A549 (cell line): ENCODE results near the gene NXPH4. TPM values are rescaled to one million over a fixed set of nuclear protein-coding genes. Genes with fewer than 3 reads are reported as not detected.

Experiments used
- ATAC-seq, 2 experiments: fragments of 200-7000 bp in 1 of 2; fragments of >200 bp in 1 of 2; cut with Nextera tagmentation in 1 of 2; cut with Tn5 transposase in 1 of 2; 3 replicates each; pipeline versions ENCODE4 v1.8.0 to v1.9.1; 2018 to 2020; ENCODE audit warnings: mild to moderate bottlenecking in 1 of 2, moderate library complexity in 1 of 2
- CTCF ChIA-PET: fragments of 300-600 bp; sonication (Branson Sonifier 250); formaldehyde crosslinking; extraction: SDS; loops from one replicate; lab custom pipeline; 2021; ENCODE audit warnings: antibody characterized with exemption, inconsistent platforms; lab: Yijun Ruan, JAX
- POLR2A ChIA-PET: fragments of 350-600 bp; formaldehyde crosslinking; extraction: SDS; loops from one replicate; lab custom pipeline; 2021; ENCODE audit warnings: antibody characterized with exemption, inconsistent platforms; lab: Yijun Ruan, JAX
- DNase-seq, 2 experiments: peaks; one replicate each; pipeline versions ENCODE4 v3.0.0 to v3.0.0-alpha.2; 2011 to 2016; ENCODE audit warnings: low read depth in 1 of 2, low spot score in 1 of 2
- FAIRE-seq: peaks from 2 replicates; lab custom pipeline; 2011; peaks lifted over from hg19 to GRCh38; lab: Jason Lieb, UNC
- H3K27ac ChIP-seq, 2 experiments: fragments of >200 bp; sonication (Bioruptor Twin); formaldehyde crosslinking; 3 replicates each; pipeline ENCODE4 v1.5.1; 2016 to 2017
- H3K4me1 ChIP-seq: fragments of >200 bp; sonication (Bioruptor Twin); formaldehyde crosslinking; 3 replicates; pipeline ENCODE4 v1.6.1; 2016
- H3K4me2 ChIP-seq: fragments of >200 bp; sonication (Bioruptor Twin); formaldehyde crosslinking; 3 replicates; pipeline ENCODE4 v1.6.1; 2016
- H3K4me3 ChIP-seq: fragments of >200 bp; sonication (Bioruptor Twin); formaldehyde crosslinking; 3 replicates; pipeline ENCODE4 v1.5.1; 2016
- H3K9me3 ChIP-seq: fragments of >200 bp; sonication (Bioruptor Twin); formaldehyde crosslinking; 3 replicates; pipeline ENCODE4 v1.6.1; 2016
- CEBPB ChIP-seq, 2 experiments: fragments of >200 bp in 1 of 2; sonication (Bioruptor Twin) in 1 of 2; formaldehyde crosslinking in 1 of 2; IDR thresholded peaks; 2 replicates each; pipeline ENCODE4 v1.6.1; 2012 to 2016
- CHD2 ChIP-seq: fragments of 150-350 bp; IDR thresholded peaks from 2 replicates; pipeline ENCODE4 v1.6.1; 2014; ENCODE audit warnings: low read length; ENCODE audit not compliant: partially characterized antibody
- CTCF ChIP-seq: fragments of >200 bp; sonication (Bioruptor Twin); formaldehyde crosslinking; IDR thresholded peaks from 3 replicates; pipeline ENCODE4 v1.5.1; 2016
- FOSB ChIP-seq: fragments of 250-450 bp; sonication (Bioruptor Pico); IDR thresholded peaks from 2 replicates; pipeline ENCODE4 v1.5.0; 2020; ENCODE audit warnings: mild to moderate bottlenecking, moderate library complexity
- HOXB13 ChIP-seq: fragments of 250-450 bp; sonication (Bioruptor Pico); IDR thresholded peaks from 2 replicates; pipeline ENCODE4 v1.5.0; 2020; ENCODE audit warnings: low read depth, mild to moderate bottlenecking, moderate library complexity
- JUNB ChIP-seq: fragments of >200 bp; sonication (Bioruptor Twin); formaldehyde crosslinking; IDR thresholded peaks from 2 replicates; pipeline ENCODE4 v1.6.1; 2016
- KDM1A ChIP-seq: fragments of 200-600 bp; sonication (generic); IDR thresholded peaks from 2 replicates; pipeline ENCODE4 v1.6.1; 2016; ENCODE audit warnings: low read depth, mild to moderate bottlenecking
- KDM5A ChIP-seq: fragments of 200-600 bp; sonication (generic); IDR thresholded peaks from 2 replicates; pipeline ENCODE4 v1.6.1; 2016; ENCODE audit warnings: antibody characterized with exemption, mild to moderate bottlenecking
- RARB ChIP-seq: fragments of 250-450 bp; sonication (Bioruptor Pico); IDR thresholded peaks from 2 replicates; pipeline ENCODE4 v1.8.0; 2021; ENCODE audit warnings: mild to moderate bottlenecking, moderate library complexity
- REST ChIP-seq: fragments of 200-600 bp; sonication (generic); IDR thresholded peaks from 2 replicates; pipeline ENCODE4 v1.6.1; 2016; ENCODE audit warnings: antibody characterized with exemption, mild to moderate bottlenecking, moderate library complexity
- TP53 ChIP-seq: fragments of 250-450 bp; sonication (Bioruptor Pico); IDR thresholded peaks from 2 replicates; pipeline ENCODE4 v1.5.0; 2021; ENCODE audit warnings: mild to moderate bottlenecking, moderate library complexity
- USF2 ChIP-seq: fragments of 450-650 bp; IDR thresholded peaks from 2 replicates; pipeline ENCODE4 v1.6.1; 2014; ENCODE audit warnings: antibody characterized with exemption
- ZFP36 ChIP-seq: fragments of 450-650 bp; IDR thresholded peaks from 2 replicates; pipeline ENCODE4 v1.6.1; 2014; ENCODE audit warnings: borderline replicate concordance; ENCODE audit not compliant: partially characterized antibody
- ZNF302 ChIP-seq: fragments of 250-450 bp; sonication (Bioruptor Pico); IDR thresholded peaks from 2 replicates; pipeline ENCODE4 v1.9.0; 2021; ENCODE audit warnings: inconsistent platforms, mild to moderate bottlenecking, moderate library complexity
- WGBS: methylation state at CpG from one replicate; pipeline ENCODE4 v1.1.6; 2017; ENCODE audit errors: missing lambda C conversion rate; 5-methylcytosine and 5-hydroxymethylcytosine counted together
- polyA plus RNA-seq, 4 experiments: library from polyadenylated mRNA; depleted of rRNA in 3 of 4; stranded (reverse); fragments of >200 nt; fragmentation: RNase III in 1 of 4; extraction: RNeasy Plus Mini Kit Qiagen cat#74134 plus additional on column Dnase treatment in 1 of 4; gene quantifications; 2 replicates in 3 of 4; 3 replicates in 1 of 4; pipeline ENCODE4 v1.2.3, GENCODE V29; 2011 to 2017
- TF ChIP-seq, protein P1 (sequence below): IDR thresholded peaks from 2 replicates; pipeline ENCODE4 v1.6.1; 2012
- TF ChIP-seq, protein P2 (sequence below): fragments of >200 bp; sonication (Bioruptor Twin); formaldehyde crosslinking; IDR thresholded peaks from 2 replicates; pipeline ENCODE4 v1.6.1; 2016

NXPH4 gene
- polyA plus RNA-seq, 2 of the 4 experiments (the other 2 are of a cell fraction) = 0.52 to 3.5 TPM

- no peaks in the 10 kb centered on the region for H3K4me1 ChIP-seq
- TF ChIP-seq, protein P1, sequence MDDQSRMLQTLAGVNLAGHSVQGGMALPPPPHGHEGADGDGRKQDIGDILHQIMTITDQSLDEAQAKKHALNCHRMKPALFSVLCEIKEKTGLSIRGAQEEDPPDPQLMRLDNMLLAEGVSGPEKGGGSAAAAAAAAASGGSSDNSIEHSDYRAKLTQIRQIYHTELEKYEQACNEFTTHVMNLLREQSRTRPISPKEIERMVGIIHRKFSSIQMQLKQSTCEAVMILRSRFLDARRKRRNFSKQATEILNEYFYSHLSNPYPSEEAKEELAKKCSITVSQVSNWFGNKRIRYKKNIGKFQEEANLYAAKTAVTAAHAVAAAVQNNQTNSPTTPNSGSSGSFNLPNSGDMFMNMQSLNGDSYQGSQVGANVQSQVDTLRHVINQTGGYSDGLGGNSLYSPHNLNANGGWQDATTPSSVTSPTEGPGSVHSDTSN = no peak
- ChIA-PET CTCF (interaction anchor here (1.0 to 20.5 kb wide), 6 partner anchors 17 to 81 kb away, joined by 3 to 383 read pairs (median 5); no protein-coding TSS in a partner anchor), POLR2A (no interaction called here)
- H3K27ac ChIP-seq = no peak overlapping the region
- no peak overlapping the region for H3K4me3 ChIP-seq
- ATAC-seq (no peak), DNase-seq (no peak), FAIRE-seq (no peak)
- no peaks in the 10 kb centered on the region for H3K9me3 ChIP-seq
- WGBS = 83% methylated on average over 15 of the region's 16 CpGs
- no peak overlapping the region for H3K4me2 ChIP-seq
Measured at GRCh38 chr12:57192920-57193319, 23.7 kb upstream of the NXPH4 start.

- TF ChIP-seq HOXB13 (no peak), REST (no peak), CHD2 (no peak), TP53 (CRISPR knock-in tag) (no peak), ZFP36 (no peak), JUNB (no peak), USF2 (no peak), CEBPB (IDR thresholded peaks at IDR 0.05) (no peak), KDM5A (no peak), FOSB (CRISPR knock-in tag) (no peak), CTCF (no peak), KDM1A (no peak), RARB (no peak), ZNF302 (CRISPR knock-in tag) (no peak)
- TF ChIP-seq, protein P2, sequence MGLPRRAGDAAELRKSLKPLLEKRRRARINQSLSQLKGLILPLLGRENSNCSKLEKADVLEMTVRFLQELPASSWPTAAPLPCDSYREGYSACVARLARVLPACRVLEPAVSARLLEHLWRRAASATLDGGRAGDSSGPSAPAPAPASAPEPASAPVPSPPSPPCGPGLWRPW = no peak
- H3K27ac ChIP-seq = no peak overlapping the region
- WGBS = 88% methylated on average over 19 of the region's 19 CpGs
- no peak overlapping the region for H3K4me3 ChIP-seq
- no peaks in the 10 kb centered on the region for H3K9me3 ChIP-seq
- DNase-seq (no peak), FAIRE-seq (no peak), ATAC-seq (no peak)
- H3K4me2 ChIP-seq = no peak overlapping the region
- ChIA-PET POLR2A (no interaction called here), CTCF (interaction anchor here (0.5 to 20.5 kb wide), 4 partner anchors 18 to 121 kb away, joined by 3 to 383 read pairs (median 26); no protein-coding TSS in a partner anchor)
- no peaks in the 10 kb centered on the region for H3K4me1 ChIP-seq
Measured at GRCh38 chr12:57193706-57194245, 22.8 kb upstream of the NXPH4 start.
